Ovary (tissue), 9 donors: Measurements from ENCODE around the gene CSMD2. TPM values are rescaled to one million over a fixed set of nuclear protein-coding genes. Genes with fewer than 3 reads are reported as not detected.

Experiments used
- DNase-seq, 5 donors: peaks; one replicate each; pipeline ENCODE4 v3.0.0-alpha.2; 2019 to 2020
- H3K27ac ChIP-seq, 2 donors: fragments of 200-600 bp; one replicate each; pipeline versions ENCODE4 v1.5.1 to v1.8.0; 2019 to 2022
- H3K27me3 ChIP-seq: fragments of 200-600 bp; one replicate; pipeline ENCODE4 v1.8.0; 2022
- H3K36me3 ChIP-seq: fragments of 200-600 bp; sonication (generic); one replicate; pipeline ENCODE4 v1.5.1; 2019
- H3K4me1 ChIP-seq: one replicate; pipeline ENCODE4 v1.8.1; 2013; ENCODE audit warnings: mild to moderate bottlenecking, moderate library complexity; ENCODE audit not compliant: insufficient read depth
- H3K4me3 ChIP-seq: fragments of 200-600 bp; sonication (generic); one replicate; pipeline ENCODE4 v1.5.1; 2017
- H3K9me3 ChIP-seq, 2 donors: fragments of 200-600 bp in 1 of 2; sonication (generic) in 1 of 2; one replicate each; pipeline versions ENCODE4 v1.5.1 to v1.8.1; 2013 to 2019; ENCODE audit warnings: mild to moderate bottlenecking in 1 of 2, moderate library complexity in 1 of 2
- EP300 ChIP-seq: sonication (generic); formaldehyde crosslinking; IDR thresholded peaks from one replicate; pipeline ENCODE4 v1.6.1; 2017; ENCODE audit warnings: antibody characterized with exemption
- POLR2A ChIP-seq: fragments of 450-650 bp; IDR thresholded peaks from one replicate; pipeline ENCODE4 v1.6.1; 2017; ENCODE audit warnings: antibody characterized with exemption, mild to moderate bottlenecking, moderate library complexity
- WGBS, 3 donors: extraction: QIAGEN DNeasy Blood & Tissue Kit in 1 of 3; methylation state at CpG; one replicate each; pipeline versions ENCODE4 v1.1.5 to v1.1.7; 2013 to 2017; 5-methylcytosine and 5-hydroxymethylcytosine counted together
- intact Hi-C, 4 donors: fragments of 100-400 bp; cut with DNase I; formaldehyde crosslinking; loops; one replicate each; pipeline versions ENCODE4 v1.11.0 to v1.15.1; 2022 to 2023
- polyA plus RNA-seq, 2 donors: library from polyadenylated mRNA; stranded (reverse); fragments of 200-250 nt in 1 of 2; fragments of 350-450 nt in 1 of 2; fragmentation: Illumina TruSeq in 1 of 2; extraction: RNeasy Lipid Tissue Mini Kit (QIAGEN cat#74804) in 1 of 2; gene quantifications; one replicate each; pipeline ENCODE4 v1.2.3, GENCODE V29; 2013 to 2014
- total RNA-seq, 7 donors: library from RNA; depleted of rRNA in 2 of 7; stranded (reverse); fragments of >200 nt in 2 of 7; fragmentation: NEBNext Ultra II Directional in 3 of 7; extraction: Animal tissue kit (Norgen Biotek cat#: 25700) in 3 of 7; gene quantifications; one replicate each; pipeline versions ENCODE4 v1.1.0 to v1.2.4, GENCODE V29; 2016 to 2023
- TF ChIP-seq, protein P1 (sequence below), 3 donors: fragments of 450-650 bp in 2 of 3; fragments of 200-600 bp in 1 of 3; IDR thresholded peaks; one replicate each; pipeline versions ENCODE4 v1.5.1 to v1.8.0; 2016 to 2022; ENCODE audit warnings: antibody characterized with exemption in 3 of 3, mild to moderate bottlenecking in 1 of 3
- donor health status: DM: no; HTN: no; CAD: no; lungs with moderate emphysema.
- donor health status: DM: no; HTN: no; CAD: no.
- donor health status: Bipolar disorder and iron deficiency.
- donor health status: DM: yes; HTN: yes; CAD: no.
- donor health status: DM: no; HTN: no; CAD: no.
- donor health status: DM: yes; HTN: yes; CAD: no.

The CSMD2 gene
- total and polyA plus RNA-seq, 9 donors, result 0.04 to 1.6 (median 0.18) TPM; not detected in 3

DNA sequence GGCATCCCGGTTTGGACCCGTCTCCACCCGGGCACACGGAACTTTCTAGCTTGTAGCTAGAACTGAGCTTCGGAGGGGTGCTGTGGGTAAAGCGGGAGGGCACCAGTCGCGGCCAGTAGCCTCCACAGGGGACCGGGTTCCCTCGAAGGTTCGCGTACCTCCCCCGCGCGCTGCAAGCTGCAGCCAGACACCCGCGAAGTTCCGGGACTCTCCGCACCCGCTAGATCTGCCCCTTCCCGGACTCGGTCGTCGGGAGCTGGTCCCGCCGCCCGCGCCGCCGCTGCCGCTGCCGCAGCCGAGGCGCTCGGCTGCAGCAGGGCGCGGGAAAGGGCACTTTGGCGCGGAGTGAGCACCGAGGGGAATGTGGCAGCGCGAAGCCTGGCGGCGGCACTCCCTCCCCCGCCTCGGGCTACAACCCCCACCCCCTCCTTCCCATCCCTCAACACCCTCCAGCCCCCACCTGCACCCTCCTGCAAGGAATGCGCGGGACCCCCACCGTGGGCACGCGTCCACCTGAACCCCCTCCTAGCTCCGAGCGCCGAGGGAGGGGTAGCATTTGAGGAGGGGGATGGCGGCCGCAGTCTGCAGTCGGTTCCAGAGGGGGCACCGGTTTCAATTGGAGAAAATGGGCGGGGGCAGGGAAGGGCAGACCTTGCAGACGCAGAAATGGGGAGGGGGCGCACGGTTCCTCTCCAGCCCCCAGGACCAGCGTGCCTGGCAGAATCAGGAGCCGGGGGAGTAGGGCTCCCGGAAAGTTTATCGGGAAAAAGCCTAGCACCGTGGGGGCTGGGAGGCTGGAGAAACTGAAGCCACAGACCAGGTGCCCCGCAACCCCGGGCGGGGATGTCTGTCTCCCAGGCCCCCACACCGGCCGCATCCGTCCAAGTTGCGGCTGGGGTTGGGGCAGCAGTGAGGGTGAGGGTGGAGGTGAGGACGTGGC, 968 bp downstream of the CSMD2 start:
- Histone ChIP-seq H3K9me3 (no peaks in the 10 kb centered on the region), H3K27ac (no peak overlapping the region), H3K36me3 (no peaks in the 10 kb centered on the region), H3K27me3 (no peaks in the 10 kb centered on the region), H3K4me3 (no peak overlapping the region), H3K4me1 (peaks cover 5% of the 10 kb centered on the region)
- intact Hi-C loops, result no loop called here
- no peak for DNase-seq
- TF ChIP-seq, protein P1, sequence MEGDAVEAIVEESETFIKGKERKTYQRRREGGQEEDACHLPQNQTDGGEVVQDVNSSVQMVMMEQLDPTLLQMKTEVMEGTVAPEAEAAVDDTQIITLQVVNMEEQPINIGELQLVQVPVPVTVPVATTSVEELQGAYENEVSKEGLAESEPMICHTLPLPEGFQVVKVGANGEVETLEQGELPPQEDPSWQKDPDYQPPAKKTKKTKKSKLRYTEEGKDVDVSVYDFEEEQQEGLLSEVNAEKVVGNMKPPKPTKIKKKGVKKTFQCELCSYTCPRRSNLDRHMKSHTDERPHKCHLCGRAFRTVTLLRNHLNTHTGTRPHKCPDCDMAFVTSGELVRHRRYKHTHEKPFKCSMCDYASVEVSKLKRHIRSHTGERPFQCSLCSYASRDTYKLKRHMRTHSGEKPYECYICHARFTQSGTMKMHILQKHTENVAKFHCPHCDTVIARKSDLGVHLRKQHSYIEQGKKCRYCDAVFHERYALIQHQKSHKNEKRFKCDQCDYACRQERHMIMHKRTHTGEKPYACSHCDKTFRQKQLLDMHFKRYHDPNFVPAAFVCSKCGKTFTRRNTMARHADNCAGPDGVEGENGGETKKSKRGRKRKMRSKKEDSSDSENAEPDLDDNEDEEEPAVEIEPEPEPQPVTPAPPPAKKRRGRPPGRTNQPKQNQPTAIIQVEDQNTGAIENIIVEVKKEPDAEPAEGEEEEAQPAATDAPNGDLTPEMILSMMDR (IDR thresholded peaks at IDR 0.05), result no peak
- TF ChIP-seq EP300 (no peak), POLR2A (no peak)
- WGBS, 3 donors, result 1 to 2% (median 1%) methylated on average over 60 to 75 of the region's 75 CpGs

DNA sequence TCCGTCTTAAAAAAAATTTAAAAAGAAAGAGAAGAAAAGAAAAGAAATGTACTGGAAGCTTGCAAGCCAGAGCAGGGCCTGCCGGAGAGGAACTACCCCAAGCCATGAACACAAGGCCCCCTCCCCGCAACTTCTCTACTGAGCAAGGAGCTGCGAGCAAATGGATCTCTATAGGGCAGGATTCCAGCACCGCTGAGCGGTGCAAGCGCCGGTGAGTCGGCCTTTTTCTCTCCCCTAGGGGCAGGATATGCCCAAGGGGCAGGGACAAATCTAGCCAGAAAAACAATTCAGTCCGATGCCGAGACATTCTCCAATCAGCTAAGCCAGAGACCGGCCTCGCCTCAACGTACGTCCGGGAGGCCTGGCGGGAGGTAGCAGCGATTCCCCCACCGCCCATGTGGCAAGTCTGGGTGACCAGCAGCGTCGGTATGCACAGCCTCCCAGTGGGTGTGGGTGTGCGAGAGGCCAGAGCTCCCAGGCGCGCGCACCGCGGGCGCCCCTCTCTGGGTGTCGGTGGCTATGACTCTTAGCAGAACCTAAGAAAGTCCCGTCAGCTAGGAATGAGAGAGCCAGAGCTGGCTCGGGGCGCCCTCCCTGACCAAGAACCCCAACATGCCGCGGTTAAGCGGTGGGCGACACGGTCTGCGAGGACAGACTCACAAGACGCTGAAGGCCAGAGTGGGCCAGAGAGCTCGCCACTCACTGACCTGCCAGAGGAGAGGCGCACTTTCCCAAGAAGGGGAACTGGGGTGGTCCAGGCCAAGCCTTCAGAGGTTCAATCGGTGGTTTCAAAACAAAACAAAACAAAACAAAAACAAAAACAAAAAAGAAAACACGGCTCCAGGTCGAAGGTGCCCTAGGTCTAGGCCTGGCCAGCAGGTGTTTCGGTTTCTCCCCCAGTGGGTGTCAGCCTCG, 1.9 kb downstream of the CSMD2 start:
- peaks cover 5% of the 10 kb centered on the region for H3K4me1 ChIP-seq
- no peaks in the 10 kb centered on the region for H3K36me3 ChIP-seq
- no peaks in the 10 kb centered on the region for H3K27me3 ChIP-seq
- H3K4me3 ChIP-seq, result no peak overlapping the region
- H3K9me3 ChIP-seq, result no peaks in the 10 kb centered on the region
- TF ChIP-seq POLR2A (no peak), EP300 (no peak)
- TF ChIP-seq, protein P1 (IDR thresholded peaks at IDR 0.05), result no peak
- WGBS, 3 donors, result 3 to 4% (median 4%) methylated on average over 46 of the region's 46 CpGs
- peak in 2 of 5 donors; percentile 22 to 37 for DNase-seq
- intact Hi-C loops, result no loop called here
- H3K27ac ChIP-seq, result no peak overlapping the region

DNA sequence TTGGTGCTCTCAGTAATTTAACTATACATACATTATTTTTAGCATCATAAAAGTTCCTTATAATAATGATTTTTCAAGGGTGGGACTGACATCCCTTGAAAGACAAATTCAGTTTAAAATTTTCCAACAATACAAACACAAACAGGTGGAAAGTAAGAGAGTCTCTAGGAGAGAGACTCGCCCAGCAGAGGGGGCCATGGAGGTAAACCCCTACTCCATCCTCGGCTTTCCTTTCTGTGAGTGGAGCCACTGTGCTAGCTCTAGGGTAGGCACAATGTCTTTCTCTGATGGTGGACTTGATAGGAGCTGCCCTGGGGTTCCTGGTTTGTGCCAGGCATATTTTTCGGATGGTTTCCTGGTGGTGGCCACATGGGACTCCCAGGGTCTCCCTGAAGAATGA, 8.3 kb downstream of the CSMD2 start:
- no peaks in the 10 kb centered on the region for H3K36me3 ChIP-seq
- H3K4me3 ChIP-seq, result no peak overlapping the region
- no peak overlapping the region for H3K27ac ChIP-seq
- no peaks in the 10 kb centered on the region for H3K27me3 ChIP-seq
- no peaks in the 10 kb centered on the region for H3K9me3 ChIP-seq
- DNase-seq, result no peak
- TF ChIP-seq POLR2A (no peak), EP300 (no peak)
- TF ChIP-seq, protein P1 (IDR thresholded peaks at IDR 0.05), result no peak
- 59 to 86% (median 64%) methylated on average over 3 of the region's 3 CpGs for WGBS, 3 donors
- intact Hi-C loops, result no loop called here
- no peaks in the 10 kb centered on the region for H3K4me1 ChIP-seq

DNA sequence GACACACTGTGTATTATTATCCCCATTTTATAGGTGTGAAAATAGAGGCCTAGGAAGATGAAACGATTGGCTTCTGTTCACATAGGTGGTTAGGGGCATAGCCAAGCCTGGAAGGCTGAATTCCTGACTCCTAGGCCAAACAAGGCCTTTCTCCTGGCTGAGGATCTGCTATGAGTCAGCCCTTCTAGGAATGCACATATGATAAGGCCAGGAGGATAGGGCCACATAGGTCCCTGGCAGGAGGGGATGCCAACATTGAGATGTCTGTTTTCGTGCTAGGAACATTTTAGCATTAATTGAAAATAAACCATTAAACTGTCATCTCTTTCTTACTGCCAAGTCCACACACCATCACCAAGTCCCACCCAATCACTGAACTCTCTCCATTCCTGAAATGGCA, 9.2 kb downstream of the CSMD2 start:
- intact Hi-C loops, result no loop called here
- 54 to 64% (median 59%) methylated on average over 2 of the region's 2 CpGs for WGBS, 3 donors
- no peak overlapping the region for H3K4me3 ChIP-seq
- DNase-seq, result no peak
- H3K36me3 ChIP-seq, result no peaks in the 10 kb centered on the region
- TF ChIP-seq, protein P1 (IDR thresholded peaks at IDR 0.05), result no peak
- TF ChIP-seq EP300, result no peak
- TF ChIP-seq POLR2A, result no peak
- H3K27ac ChIP-seq, result no peak overlapping the region
- H3K27me3 ChIP-seq, result no peaks in the 10 kb centered on the region
- no peaks in the 10 kb centered on the region for H3K4me1 ChIP-seq
- H3K9me3 ChIP-seq, result no peaks in the 10 kb centered on the region
